K562 treated with DMSO at 1 percent for 24 hours (cell line): ENCODE measurements around the gene CNTN2. TPM values are rescaled to one million over a fixed set of nuclear protein-coding genes. Genes with fewer than 3 reads are reported as not detected.

Source experiments
- total RNA-seq: library from RNA; unstranded; fragments of 300-600 nt; gene quantifications from 2 replicates; pipeline ENCODE4 v1.2.3, GENCODE V29; 2022; ENCODE audit warnings: low read depth; ENCODE audit not compliant: insufficient read depth

The CNTN2 gene, protein sequence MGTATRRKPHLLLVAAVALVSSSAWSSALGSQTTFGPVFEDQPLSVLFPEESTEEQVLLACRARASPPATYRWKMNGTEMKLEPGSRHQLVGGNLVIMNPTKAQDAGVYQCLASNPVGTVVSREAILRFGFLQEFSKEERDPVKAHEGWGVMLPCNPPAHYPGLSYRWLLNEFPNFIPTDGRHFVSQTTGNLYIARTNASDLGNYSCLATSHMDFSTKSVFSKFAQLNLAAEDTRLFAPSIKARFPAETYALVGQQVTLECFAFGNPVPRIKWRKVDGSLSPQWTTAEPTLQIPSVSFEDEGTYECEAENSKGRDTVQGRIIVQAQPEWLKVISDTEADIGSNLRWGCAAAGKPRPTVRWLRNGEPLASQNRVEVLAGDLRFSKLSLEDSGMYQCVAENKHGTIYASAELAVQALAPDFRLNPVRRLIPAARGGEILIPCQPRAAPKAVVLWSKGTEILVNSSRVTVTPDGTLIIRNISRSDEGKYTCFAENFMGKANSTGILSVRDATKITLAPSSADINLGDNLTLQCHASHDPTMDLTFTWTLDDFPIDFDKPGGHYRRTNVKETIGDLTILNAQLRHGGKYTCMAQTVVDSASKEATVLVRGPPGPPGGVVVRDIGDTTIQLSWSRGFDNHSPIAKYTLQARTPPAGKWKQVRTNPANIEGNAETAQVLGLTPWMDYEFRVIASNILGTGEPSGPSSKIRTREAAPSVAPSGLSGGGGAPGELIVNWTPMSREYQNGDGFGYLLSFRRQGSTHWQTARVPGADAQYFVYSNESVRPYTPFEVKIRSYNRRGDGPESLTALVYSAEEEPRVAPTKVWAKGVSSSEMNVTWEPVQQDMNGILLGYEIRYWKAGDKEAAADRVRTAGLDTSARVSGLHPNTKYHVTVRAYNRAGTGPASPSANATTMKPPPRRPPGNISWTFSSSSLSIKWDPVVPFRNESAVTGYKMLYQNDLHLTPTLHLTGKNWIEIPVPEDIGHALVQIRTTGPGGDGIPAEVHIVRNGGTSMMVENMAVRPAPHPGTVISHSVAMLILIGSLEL
- not detected in 2 replicates for total RNA-seq

DNA sequence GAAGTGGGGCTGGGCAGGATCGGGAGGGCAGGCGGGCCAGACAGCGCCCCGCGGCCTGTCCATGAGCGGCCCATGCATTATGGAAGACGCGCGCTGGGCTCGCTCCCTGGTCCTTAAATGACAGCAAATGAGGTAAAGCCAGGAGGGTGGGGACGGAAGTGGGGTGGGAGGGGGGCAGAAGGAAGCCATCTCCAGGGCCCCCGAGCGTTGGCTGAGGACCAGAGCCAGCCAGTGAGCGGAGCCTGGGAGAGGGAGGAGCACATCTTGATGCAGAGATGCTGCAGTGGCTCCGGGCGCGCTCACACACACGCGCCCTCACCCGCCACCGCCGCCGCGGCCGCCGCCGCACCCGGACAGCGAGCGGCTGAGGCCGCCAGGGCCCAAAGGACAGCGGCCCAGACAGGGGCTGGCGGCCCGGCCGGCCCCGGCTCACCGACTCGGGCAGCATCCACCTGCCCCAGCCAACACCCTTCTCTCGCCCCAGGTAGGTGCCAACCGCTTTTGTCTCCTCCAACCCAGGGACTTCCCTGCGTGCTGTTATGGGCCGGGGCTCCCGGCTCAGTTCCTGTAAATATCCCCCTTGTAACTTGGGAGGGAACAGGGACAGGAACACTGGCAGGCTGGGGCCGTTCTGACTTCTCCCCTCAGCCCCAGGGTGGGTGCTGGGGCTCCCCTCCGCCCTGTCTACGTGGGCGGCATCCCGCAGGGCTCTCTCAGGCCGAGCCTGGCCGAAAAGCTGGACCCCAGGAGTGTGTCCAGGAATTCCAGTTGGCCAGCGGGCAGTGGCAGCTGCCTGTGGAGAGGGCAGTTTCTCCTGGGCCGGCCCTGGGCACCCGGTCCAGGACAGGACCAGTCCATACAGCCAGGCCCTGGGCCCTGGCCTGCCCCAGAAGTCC lies at the start of gene CNTN2:
CNTN2 (plus strand) TSS at position 302 of the 896 bp plus-strand sequence. CDS start 9,974 bp downstream, outside the sequence.

DNA sequence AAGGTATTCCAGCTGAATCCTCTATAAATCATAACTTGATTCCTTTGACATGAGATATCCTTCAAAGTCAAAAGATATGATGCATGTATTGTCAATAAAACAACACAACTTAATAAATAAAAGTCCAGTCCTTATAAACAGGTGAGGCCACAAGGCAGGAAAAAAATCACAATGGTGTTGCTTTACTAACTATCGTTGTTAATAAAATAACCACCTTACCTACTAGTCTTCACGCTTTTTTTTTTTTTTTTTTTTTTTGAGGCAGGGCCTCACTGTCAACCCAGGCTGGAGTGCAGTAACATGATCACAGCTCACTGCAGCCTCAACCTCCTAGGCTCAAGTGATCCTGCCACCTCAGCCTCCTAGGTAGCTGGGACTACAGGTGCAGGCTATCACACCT lies 41.3 kb downstream of the CNTN2 start, which contains the start of gene TMEM81:
TMEM81 (minus strand) TSS at position 101 of the 400 bp plus-strand sequence. CDS start 140 bp downstream, outside the sequence.

DNA sequence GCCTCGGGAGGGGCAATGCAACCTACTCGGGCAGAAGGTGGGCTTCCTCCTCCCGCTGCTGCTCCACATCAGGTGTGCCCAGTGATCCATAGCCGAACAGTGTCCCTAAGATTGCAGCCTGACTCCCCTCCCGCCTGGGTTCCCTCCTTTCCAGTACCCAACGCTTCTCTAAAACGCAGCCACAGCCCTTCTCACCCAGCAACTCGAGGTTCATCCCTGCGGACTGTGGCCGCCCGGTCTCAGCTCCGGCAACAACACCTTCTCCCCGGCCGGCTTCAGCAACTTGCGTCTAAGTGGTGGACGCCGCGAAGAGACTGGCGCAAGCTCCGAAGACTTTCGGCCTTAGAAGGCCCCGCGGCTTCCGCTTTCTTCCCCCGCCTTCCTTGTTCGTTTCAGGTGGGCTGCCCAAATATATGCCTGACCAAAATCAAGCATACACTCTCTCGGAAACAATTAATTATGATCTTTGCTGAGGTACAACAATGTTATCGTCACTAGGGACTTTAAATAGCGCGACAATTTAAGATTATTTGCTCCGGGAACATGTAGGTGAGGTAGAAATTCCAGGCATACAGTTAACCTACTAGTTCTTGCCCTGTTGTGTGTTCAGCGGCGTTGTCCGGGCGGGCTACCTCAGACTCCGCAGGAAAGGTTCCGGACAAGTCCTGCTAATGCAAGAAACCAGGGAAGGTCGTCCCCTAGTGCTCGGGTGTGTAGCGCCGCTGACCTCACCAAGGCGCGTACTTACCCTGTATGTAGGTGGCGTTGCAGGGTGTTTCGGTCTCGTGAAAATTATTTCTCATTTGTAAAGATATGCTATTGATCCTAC lies 78.9 kb downstream of the CNTN2 start, which contains the start of gene RBBP5:
RBBP5 (minus strand) TSS at position 319 of the 829 bp plus-strand sequence; CDS start at position 214, 105 bp downstream.

Other genes starting within 250 kb of the CNTN2 start
- 0.14 TPM in 1 of 2 replicates, not detected in the other for gene NFASC, start 172.3 kb upstream of the CNTN2 start, total RNA-seq
- gene TMEM81, start 41.2 kb downstream of the CNTN2 start, total RNA-seq, result 8.6 and 8.7 TPM in 2 replicates
- gene RBBP5, start 78.8 kb downstream of the CNTN2 start, total RNA-seq, result 19.8 and 21.7 TPM in 2 replicates
- 6.4 and 8.0 TPM in 2 replicates for gene DSTYK, start 168.5 kb downstream of the CNTN2 start, total RNA-seq
- 14.5 and 14.8 TPM in 2 replicates for gene TMCC2, start 184.7 kb downstream of the CNTN2 start, total RNA-seq